OCI-LY1 (cell line): Measurements from ENCODE around the gene CNTN5.

ENCODE experiments used
- EZH2 ChIP-seq: fragments of 200-600 bp; sonication (generic), shearing (Covaris generic); IDR thresholded peaks from 2 replicates; pipeline ENCODE4 v1.8.0; 2017; ENCODE audit warnings: borderline replicate concordance, mixed run types, mild to moderate bottlenecking, antibody characterized with exemption, low read length, moderate library complexity, mixed read lengths
- TF ChIP-seq, protein P1 (sequence below): fragments of 200-600 bp; sonication (generic), shearing (Covaris generic); IDR thresholded peaks from 2 replicates; pipeline ENCODE4 v1.5.1; 2017; ENCODE audit warnings: mild to moderate bottlenecking, antibody characterized with exemption, low read length, moderate library complexity, mixed read lengths

DNA sequence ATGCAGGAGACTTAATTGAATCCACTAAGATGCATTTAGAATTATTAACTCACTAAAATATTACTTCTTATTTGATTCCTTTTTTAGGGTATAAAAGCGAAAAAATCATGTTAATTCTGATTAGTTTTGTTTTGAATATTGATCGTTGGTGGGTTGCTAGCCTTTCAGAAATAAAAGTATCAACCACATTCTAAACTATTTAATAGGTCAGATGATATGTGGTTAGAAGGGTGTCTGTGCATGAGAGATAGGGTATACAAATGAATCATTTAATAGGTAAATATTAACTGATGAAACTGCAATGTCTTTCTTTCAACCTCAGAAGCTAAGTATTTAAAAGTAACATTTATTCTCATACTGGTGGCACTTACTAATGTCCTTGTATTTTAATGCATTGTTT is 515.1 kb downstream of the CNTN5 start:
- TF ChIP-seq, protein P1, sequence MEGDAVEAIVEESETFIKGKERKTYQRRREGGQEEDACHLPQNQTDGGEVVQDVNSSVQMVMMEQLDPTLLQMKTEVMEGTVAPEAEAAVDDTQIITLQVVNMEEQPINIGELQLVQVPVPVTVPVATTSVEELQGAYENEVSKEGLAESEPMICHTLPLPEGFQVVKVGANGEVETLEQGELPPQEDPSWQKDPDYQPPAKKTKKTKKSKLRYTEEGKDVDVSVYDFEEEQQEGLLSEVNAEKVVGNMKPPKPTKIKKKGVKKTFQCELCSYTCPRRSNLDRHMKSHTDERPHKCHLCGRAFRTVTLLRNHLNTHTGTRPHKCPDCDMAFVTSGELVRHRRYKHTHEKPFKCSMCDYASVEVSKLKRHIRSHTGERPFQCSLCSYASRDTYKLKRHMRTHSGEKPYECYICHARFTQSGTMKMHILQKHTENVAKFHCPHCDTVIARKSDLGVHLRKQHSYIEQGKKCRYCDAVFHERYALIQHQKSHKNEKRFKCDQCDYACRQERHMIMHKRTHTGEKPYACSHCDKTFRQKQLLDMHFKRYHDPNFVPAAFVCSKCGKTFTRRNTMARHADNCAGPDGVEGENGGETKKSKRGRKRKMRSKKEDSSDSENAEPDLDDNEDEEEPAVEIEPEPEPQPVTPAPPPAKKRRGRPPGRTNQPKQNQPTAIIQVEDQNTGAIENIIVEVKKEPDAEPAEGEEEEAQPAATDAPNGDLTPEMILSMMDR = no peak
- TF ChIP-seq EZH2 = no peak
